ENCODE measurements around the gene STAG1.
"Not testable (repeated sequence)": the region's sequence is repeated elsewhere in the genome, so short reads cannot be mapped to it uniquely, and the experiment has no call there.

STAG1 gene

GRCh38 chr3:136731274-136731884 lies 20.8 kb downstream of the STAG1 start:
- no peak overlapping the region for H3K4me3 ChIP-seq (ENCODE audit: low read length)
- no peak for TF ChIP-seq CTCF (conservative IDR thresholded peaks at IDR 0.05; ENCODE audit: low read depth, low read length)
- no peak for DNase-seq (ENCODE audit: low read depth)

GRCh38 chr3:136730595-136731273 lies 21.4 kb downstream of the STAG1 start:
- TF ChIP-seq CTCF (conservative IDR thresholded peaks at IDR 0.05; ENCODE audit: low read depth, low read length) = no peak
- no peak overlapping the region for H3K4me3 ChIP-seq (ENCODE audit: low read length)
- no peak for DNase-seq (ENCODE audit: low read depth)

GRCh38 chr3:136728918-136729317 lies 23.3 kb downstream of the STAG1 start:
- TF ChIP-seq CTCF (conservative IDR thresholded peaks at IDR 0.05; ENCODE audit: low read depth, low read length) = no peak
- no peak overlapping the region for H3K4me3 ChIP-seq (ENCODE audit: low read length)
- DNase-seq (ENCODE audit: low read depth) = peak; percentile 7

- no peak for TF ChIP-seq CTCF (conservative IDR thresholded peaks at IDR 0.05; ENCODE audit: low read depth, low read length)
- no peak for DNase-seq (ENCODE audit: low read depth)
- H3K4me3 ChIP-seq (ENCODE audit: low read length) = no peak overlapping the region
Observed at GRCh38 chr3:136728473-136728872, 23.7 kb downstream of the STAG1 start.

- no peak overlapping the region for H3K4me3 ChIP-seq (ENCODE audit: low read length)
- TF ChIP-seq CTCF (conservative IDR thresholded peaks at IDR 0.05; ENCODE audit: low read depth, low read length) = no peak
- DNase-seq (ENCODE audit: low read depth) = no peak
Observed at GRCh38 chr3:136725468-136725867, 26.7 kb downstream of the STAG1 start.

- not testable (repeated sequence) for H3K4me3 ChIP-seq (ENCODE audit: low read length); DNase-seq (ENCODE audit: low read depth)
Observed at GRCh38 chr3:136722916-136723315, 29.3 kb downstream of the STAG1 start.

- DNase-seq (ENCODE audit: low read depth); H3K4me3 ChIP-seq (ENCODE audit: low read length): not testable (repeated sequence)
Observed at GRCh38 chr3:136722399-136722798, 29.8 kb downstream of the STAG1 start.

GRCh38 chr3:136720091-136720490 lies 32.1 kb downstream of the STAG1 start:
- DNase-seq (ENCODE audit: low read depth) = no peak
- TF ChIP-seq CTCF (conservative IDR thresholded peaks at IDR 0.05; ENCODE audit: low read depth, low read length) = no peak
- no peak overlapping the region for H3K4me3 ChIP-seq (ENCODE audit: low read length)

Data from retinal pigment epithelial cell (primary cell).